Measurements from ENCODE around the gene PAK2.
"Not testable (repeated sequence)": the region's sequence is repeated elsewhere in the genome, so short reads cannot be mapped to it uniquely, and the experiment has no call there.

The PAK2 gene

GRCh38 chr3:196843435-196844110 is 103.9 kb downstream of the PAK2 start:
- no peak for DNase-seq

DNA sequence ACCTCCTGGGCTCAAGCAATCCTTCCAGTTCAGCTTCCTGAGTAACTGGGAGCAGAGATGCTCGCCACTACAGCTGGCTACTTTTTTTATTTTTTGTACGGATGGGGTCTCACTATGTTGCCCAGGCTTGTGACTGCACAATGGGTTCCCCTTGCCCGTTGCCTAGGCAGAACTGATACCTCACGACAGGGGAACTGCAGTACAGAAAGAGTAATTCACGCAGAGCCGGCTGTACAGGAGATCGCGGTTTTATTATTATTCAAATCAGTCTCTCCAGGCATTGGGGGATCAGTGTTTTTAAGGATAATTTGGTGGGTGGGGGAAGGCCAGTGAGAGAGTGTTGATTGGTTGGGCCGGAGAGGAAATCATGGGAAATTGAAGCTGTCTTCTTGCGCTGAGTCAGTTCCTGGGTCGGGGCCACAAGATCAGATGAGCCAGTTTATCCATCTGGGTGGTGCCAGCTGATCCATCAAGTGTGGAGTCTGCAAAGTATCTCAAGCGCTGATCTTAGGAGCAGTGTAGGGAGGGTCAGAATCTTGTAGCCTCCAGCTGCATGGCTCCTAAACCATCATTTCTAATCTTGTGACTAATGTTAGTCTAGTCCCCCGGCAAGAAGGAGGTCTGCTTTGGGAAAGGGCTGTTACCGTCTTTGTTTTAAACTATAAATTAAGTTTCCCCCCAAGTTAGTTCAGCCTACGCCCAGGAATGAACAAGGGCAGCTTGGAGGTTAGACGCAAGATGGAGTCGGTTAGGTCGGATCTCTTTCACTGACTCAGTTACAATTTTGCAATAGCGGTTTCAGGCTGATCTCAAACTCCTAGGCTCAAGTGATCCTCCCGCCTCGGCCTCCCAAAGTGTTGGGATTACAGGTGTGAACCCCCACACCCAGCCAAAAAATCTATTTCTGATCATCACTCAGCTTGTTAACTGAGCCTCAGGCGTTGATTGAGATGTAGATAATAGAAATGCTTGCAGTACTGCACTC is 104.9 kb downstream of the PAK2 start:
- DNase-seq = not testable (repeated sequence)

DNA sequence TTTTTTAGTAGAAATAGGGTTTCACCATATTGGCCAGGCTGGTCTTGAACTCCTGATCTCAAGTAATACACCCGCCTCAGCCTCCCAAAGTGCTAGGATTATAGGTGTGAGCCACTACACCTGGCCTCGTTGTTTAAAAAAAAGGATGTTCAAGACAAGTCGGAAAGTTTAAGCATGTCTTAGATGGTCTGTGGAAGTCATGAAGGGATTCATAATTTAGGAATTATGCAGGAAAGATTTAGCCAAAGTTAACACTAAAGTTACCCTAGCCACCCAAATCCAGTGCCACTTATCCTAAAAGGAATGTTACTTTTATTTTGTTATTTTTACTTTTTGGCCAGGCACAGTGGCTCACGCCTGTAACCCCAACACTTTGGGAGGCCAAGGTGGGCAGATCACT is 108.7 kb downstream of the PAK2 start:
- DNase-seq = not testable (repeated sequence)

DNA sequence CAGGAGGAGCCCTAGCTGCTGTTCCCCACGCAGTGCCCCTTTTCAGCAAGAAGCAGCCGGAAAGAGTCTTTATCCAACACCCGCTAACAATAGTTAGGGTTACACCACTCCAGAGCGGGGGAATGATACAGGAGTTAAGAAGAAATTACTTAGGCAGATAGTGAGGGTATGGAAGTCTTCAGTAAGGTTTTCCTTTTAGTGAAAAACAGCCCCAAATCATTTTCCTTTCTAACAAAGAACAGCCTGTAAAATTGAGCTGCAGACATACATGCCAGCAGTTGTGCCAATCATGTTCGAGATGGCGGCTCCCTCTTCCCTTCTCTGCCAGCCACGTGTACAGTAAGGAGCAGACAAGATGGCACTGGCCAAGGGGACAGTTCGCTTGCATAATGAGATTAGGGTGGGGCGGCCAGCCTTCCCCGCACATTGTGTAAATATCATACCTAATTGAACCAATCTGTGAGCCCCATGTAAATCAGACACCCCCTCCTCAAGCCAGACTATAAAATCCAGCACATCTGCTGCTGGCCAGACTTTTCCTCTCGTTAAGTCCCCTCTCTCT is 109.6 kb downstream of the PAK2 start:
- DNase-seq = no peak

DNA sequence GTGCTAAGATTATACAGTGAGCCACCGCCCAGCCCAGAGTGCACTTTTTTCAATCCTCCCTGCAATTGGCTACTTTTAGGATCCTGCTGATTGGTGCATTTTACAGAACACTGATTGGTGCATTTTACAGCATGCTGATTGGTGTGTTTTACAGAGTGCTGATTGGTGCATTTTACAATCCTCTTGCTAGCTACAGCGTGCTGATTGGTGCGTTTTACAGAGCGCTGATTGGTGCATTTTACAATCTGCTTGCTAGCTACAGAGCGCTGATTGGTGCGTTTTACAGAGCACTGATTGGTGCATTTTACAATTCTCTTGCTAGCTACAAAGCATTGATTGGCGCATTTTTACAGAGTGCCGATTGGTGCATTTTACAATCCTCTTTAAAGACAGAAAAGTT is 123.3 kb downstream of the PAK2 start:
- DNase-seq = not testable (repeated sequence)

GRCh38 chr3:196867155-196867506 is 127.5 kb downstream of the PAK2 start:
- no peak for DNase-seq

DNA sequence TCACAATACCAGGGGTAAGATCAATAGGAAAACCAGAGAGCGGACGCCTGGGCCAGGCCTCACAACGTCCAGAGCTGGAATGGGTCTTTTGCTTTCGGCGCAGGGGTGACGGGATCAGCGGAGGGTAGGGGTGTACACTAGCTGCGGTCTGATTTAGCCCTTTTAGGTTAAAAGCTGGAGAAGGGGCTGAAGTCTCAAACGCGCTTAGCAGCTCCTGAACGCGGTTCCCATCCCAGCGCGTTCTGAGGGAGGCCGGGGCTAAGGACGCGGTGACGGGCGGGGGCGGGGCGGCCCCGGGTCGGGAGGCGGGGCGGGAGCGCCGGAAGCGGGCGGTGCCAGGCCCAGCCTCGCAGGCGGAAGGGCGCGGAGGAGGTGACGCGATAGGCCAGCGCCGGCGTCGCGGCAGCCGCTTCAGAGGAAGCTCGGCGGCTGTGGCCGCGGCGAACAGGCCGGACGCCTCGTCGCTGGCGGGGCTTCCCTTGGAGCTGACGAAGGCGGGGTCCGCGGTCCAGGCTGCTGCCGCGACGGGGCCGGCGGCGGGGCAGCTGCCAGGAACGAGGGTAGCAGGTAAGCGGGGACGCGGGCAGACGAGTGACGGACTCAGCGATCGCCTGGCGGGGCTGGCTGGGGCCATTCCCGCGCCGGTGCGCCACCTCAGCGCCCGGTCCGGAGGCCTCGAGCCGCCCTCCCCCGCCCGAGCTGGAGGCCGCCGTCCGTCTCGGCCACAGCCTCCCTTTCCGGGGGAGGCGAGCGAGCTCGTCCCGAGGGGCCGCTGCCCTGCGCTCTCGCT is 128.0 kb downstream of the PAK2 start, which contains the start of gene SENP5:
TSS of gene SENP5 (plus strand) at position 414 of the 790 bp plus-strand sequence. CDS start 17,262 bp downstream, outside the sequence.
- peak; percentile 3 to 95 (median 85) for DNase-seq

- DNase-seq = peak in 14 of 56 donors; percentile 6 to 55 (median 26)
These were observed 128.6 kb downstream of the PAK2 start for GRCh38 chr3:196868297-196868661.

- DNase-seq = no peak
These were observed 132.7 kb downstream of the PAK2 start for GRCh38 chr3:196872316-196872715.

DNA sequence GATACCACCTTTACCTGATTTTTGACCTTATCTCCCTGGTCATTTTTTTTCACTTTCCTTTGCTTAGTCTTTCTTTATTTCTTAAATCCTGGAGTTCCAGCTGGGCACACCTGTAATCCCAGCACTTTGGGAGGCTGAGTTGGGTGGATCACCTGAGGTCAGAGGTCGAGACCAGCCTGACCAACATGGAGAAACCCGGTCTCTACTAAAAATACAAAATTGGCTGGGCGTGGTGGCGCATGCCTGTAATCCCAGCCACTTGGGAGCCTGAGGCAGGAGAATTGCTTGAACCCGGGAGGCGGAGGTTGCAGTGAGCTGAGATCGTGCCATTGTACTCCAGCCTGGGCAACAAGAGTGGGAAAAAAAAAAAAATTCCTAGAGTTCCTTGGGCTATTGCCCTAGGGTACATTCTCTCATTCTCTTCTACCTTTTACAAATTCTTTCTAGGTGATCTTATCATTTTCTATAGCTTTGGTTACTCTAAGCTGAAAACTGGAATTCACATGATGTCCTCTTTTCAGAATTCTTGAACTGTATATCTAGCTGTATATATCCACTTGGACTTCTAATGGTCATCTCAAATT is 134.9 kb downstream of the PAK2 start:
- not testable (repeated sequence) for DNase-seq

- no peak for DNase-seq
These were observed 135.6 kb downstream of the PAK2 start for GRCh38 chr3:196875258-196875657.

Data from amygdala (tissue), 56 donors.